Endothelial cell of umbilical vein (primary cell): Measurements from ENCODE around the gene AP5Z1. TPM values are rescaled to one million over a fixed set of nuclear protein-coding genes. Genes with fewer than 3 reads are reported as not detected.

Experiments used
- BruUV-seq: library from RNA; stranded (reverse); fragments of 400-500 nt; replicated peaks from 2 replicates; lab custom pipeline; 2021; lab: Mats Ljungman, UMichigan
- CTCF ChIA-PET: fragments of 300-600, 350-600 bp; sonication (Branson Sonifier 250); formaldehyde crosslinking; loops from one replicate; lab custom pipeline; 2021; ENCODE audit warnings: antibody characterized with exemption, inconsistent platforms; lab: Charles Lee
- POLR2A ChIA-PET: fragments of 300-600, 350-600 bp; sonication (Branson Sonifier 250); formaldehyde crosslinking; loops from one replicate; lab custom pipeline; 2021; ENCODE audit warnings: antibody characterized with exemption, inconsistent platforms; lab: Charles Lee
- DNase-seq: peaks from one replicate; pipeline ENCODE4 v3.0.0-alpha.2; 2011; ENCODE audit warnings: low read depth, low spot score
- FAIRE-seq: peaks from 2 replicates; lab custom pipeline; 2011; peaks lifted over from hg19 to GRCh38; lab: Jason Lieb, UNC
- H2AFZ ChIP-seq: 2 replicates; pipeline ENCODE4 v1.6.0; 2012; ENCODE audit warnings: low read depth, low read length, control low read depth, inconsistent platforms
- H3K27ac ChIP-seq: 2 replicates; pipeline ENCODE4 v1.5.1; 2011; ENCODE audit warnings: low read depth, mild to moderate bottlenecking, control low read depth, low read length, moderate library complexity; ENCODE audit not compliant: insufficient read depth
- H3K27me3 ChIP-seq, 2 experiments: 2 replicates each; pipeline versions ENCODE4 v1.6.0 to v1.6.1; 2011; ENCODE audit warnings: low read length in 2 of 2, mixed read lengths in 1 of 2; ENCODE audit not compliant: control insufficient read depth in 2 of 2, insufficient read depth in 2 of 2
- H3K36me3 ChIP-seq, 2 experiments: 2 replicates in 1 of 2; 3 replicates in 1 of 2; pipeline ENCODE4 v1.5.1; 2011; ENCODE audit warnings: low read length in 2 of 2, mild to moderate bottlenecking in 1 of 2, moderate library complexity in 1 of 2; ENCODE audit not compliant: control insufficient read depth in 2 of 2, insufficient read depth in 2 of 2; ENCODE audit errors: extremely low read depth in 1 of 2
- H3K4me1 ChIP-seq: 3 replicates; pipeline ENCODE4 v1.5.1; 2011; ENCODE audit warnings: mild to moderate bottlenecking, low read length; ENCODE audit not compliant: control insufficient read depth, insufficient read depth; ENCODE audit errors: extremely low read depth
- H3K4me2 ChIP-seq: 2 replicates; pipeline ENCODE4 v1.6.1; 2011; ENCODE audit warnings: low read length, control low read depth, mixed read lengths; ENCODE audit not compliant: insufficient read depth
- H3K4me3 ChIP-seq, 3 experiments: fragments of 200-600 bp in 1 of 3; sonication (generic), shearing (Covaris generic) in 1 of 3; replicated peaks in 1 of 3; 2 replicates each; pipeline ENCODE4 v1.5.1; 2011 to 2016; ENCODE audit warnings: control low read depth in 3 of 3, low read length in 3 of 3, mild to moderate bottlenecking in 2 of 3, inconsistent platforms in 1 of 3, low read depth in 1 of 3, moderate library complexity in 1 of 3; ENCODE audit not compliant: insufficient read depth in 1 of 3
- H3K79me2 ChIP-seq: 2 replicates; pipeline ENCODE4 v1.6.0; 2012; ENCODE audit warnings: low read length, inconsistent platforms; ENCODE audit not compliant: control insufficient read depth, insufficient read depth
- H3K9ac ChIP-seq: replicated peaks from 2 replicates; pipeline ENCODE3; 2011; ENCODE audit warnings: low read length, control low read depth; ENCODE audit not compliant: insufficient read depth; ENCODE audit errors: extremely low read depth
- H3K9me1 ChIP-seq: replicated peaks from 3 replicates; pipeline ENCODE4 v1.6.0; 2011; ENCODE audit warnings: mild to moderate bottlenecking, low read length; ENCODE audit not compliant: control insufficient read depth, insufficient read depth; ENCODE audit errors: extremely low read depth
- H3K9me3 ChIP-seq: replicated peaks from 2 replicates; pipeline ENCODE4 v1.5.1; 2012; ENCODE audit warnings: low read length, inconsistent platforms; ENCODE audit not compliant: control insufficient read depth, insufficient read depth
- H4K20me1 ChIP-seq: replicated peaks from 2 replicates; pipeline ENCODE3; 2011; ENCODE audit warnings: mild to moderate bottlenecking, low read length; ENCODE audit not compliant: control insufficient read depth, insufficient read depth; ENCODE audit errors: extremely low read depth
- CTCF ChIP-seq, 2 donors: IDR thresholded peaks; 1 replicate in 1 of 2; 2 replicates in 1 of 2; pipeline ENCODE4 v1.5.1; 2011; ENCODE audit warnings: low read length in 2 of 2, mild to moderate bottlenecking in 2 of 2, moderate library complexity in 2 of 2, control low read depth in 1 of 2, inconsistent platforms in 1 of 2, low read depth in 1 of 2; ENCODE audit not compliant: insufficient read depth in 1 of 2; ENCODE audit errors: extremely low read depth in 1 of 2
- EZH2 ChIP-seq: IDR thresholded peaks from 2 replicates; pipeline ENCODE4 v1.6.1; 2012; ENCODE audit warnings: borderline replicate concordance, low read depth, mild to moderate bottlenecking, moderate library complexity, low read length, inconsistent platforms; ENCODE audit not compliant: severe bottlenecking
- FOS ChIP-seq: IDR thresholded peaks from 2 replicates; pipeline ENCODE4 v1.6.1; 2011; ENCODE audit warnings: mild to moderate bottlenecking, low read length, moderate library complexity, borderline replicate concordance; ENCODE audit not compliant: insufficient read depth
- GATA2 ChIP-seq: IDR thresholded peaks from 2 replicates; pipeline ENCODE4 v1.7.0; 2011; ENCODE audit warnings: low read depth, mild to moderate bottlenecking, moderate library complexity, mixed read lengths, low read length; ENCODE audit not compliant: insufficient read length, insufficient read depth
- JUN ChIP-seq: IDR thresholded peaks from 2 replicates; pipeline ENCODE4 v1.6.1; 2011; ENCODE audit warnings: borderline replicate concordance, low read depth; ENCODE audit not compliant: insufficient read length, insufficient read depth
- MAX ChIP-seq: IDR thresholded peaks from 2 replicates; pipeline ENCODE4 v1.6.1; 2011; ENCODE audit not compliant: insufficient read depth, insufficient read length
- MYC ChIP-seq: IDR thresholded peaks from one replicate; pipeline ENCODE4 v1.6.1; 2011; ENCODE audit warnings: mild to moderate bottlenecking, low read depth, low read length
- POLR2A ChIP-seq: IDR thresholded peaks from 2 replicates; pipeline ENCODE4 v1.6.1; 2012; ENCODE audit warnings: low read depth, mild to moderate bottlenecking, control low read depth, low read length
- POLR2AphosphoS5 ChIP-seq: IDR thresholded peaks from 2 replicates; pipeline ENCODE4 v1.6.1; 2012; ENCODE audit warnings: low read depth, mild to moderate bottlenecking, control low read depth, low read length, moderate library complexity; ENCODE audit not compliant: insufficient read depth
- dilution Hi-C: fragments of 300-500 bp; cut with MboI; formaldehyde crosslinking; loops from one replicate; pipeline ENCODE4 v1.15.0; 2019; ENCODE audit warnings: low sequenced_read_pairs; ENCODE audit not compliant: extremely low pct_ligation_motif_present
- intact Hi-C: fragments of 100-400 bp; cut with micrococcal nuclease; formaldehyde crosslinking; loops from one replicate; pipeline ENCODE4 v1.10.0; 2022
- polyA plus RNA-seq, 4 experiments: library from polyadenylated mRNA; depleted of rRNA in 3 of 4; stranded (reverse) in 3 of 4; unstranded in 1 of 4; fragments of >200 nt; gene quantifications; 2 replicates each; pipeline versions ENCODE4 v1.2.1 to v1.2.3, GENCODE V29; 2011 to 2012; ENCODE audit warnings: missing spikeins in 1 of 4
- total RNA-seq: library from RNA; stranded (reverse); gene quantifications from 2 replicates; pipeline ENCODE4 v1.2.3, GENCODE V29; 2021

AP5Z1 gene
- total and polyA plus RNA-seq, 2 donors (not counting 3 experiments of a cell fraction or from before 2014, with no cell fraction given): 53.7 to 58.9 TPM

- dilution Hi-C loops (no loop called here), intact Hi-C loops (no loop called here)
- DNase-seq (no peak), FAIRE-seq (no peak)
- no peaks in the 10 kb centered on the region for H3K27me3 ChIP-seq
- ChIA-PET CTCF (no interaction called here), POLR2A (no interaction called here)
- no peak overlapping the region for H3K4me2 ChIP-seq
- no peaks in the 10 kb centered on the region for H4K20me1 ChIP-seq
- no peak overlapping the region for H3K4me3 ChIP-seq
- H3K27ac ChIP-seq: no peak overlapping the region
- H3K4me1 ChIP-seq: peaks cover 8% of the 10 kb centered on the region
- peaks cover 2% of the 10 kb centered on the region for H3K79me2 ChIP-seq
- H3K9me3 ChIP-seq: no peaks in the 10 kb centered on the region
- BruUV-seq: no TSS peak
- no peaks in the 10 kb centered on the region for H3K9me1 ChIP-seq
- H3K9ac ChIP-seq: no peak overlapping the region
- peaks cover 15 to 32% of the 10 kb centered on the region in 2 experiments for H3K36me3 ChIP-seq
- TF ChIP-seq POLR2AphosphoS5 (no peak), CTCF (IDR thresholded peaks at IDR 0.05; ENCODE audit: extremely low read depth in 1 of 2, insufficient read depth in 1 of 2, low read depth in 1 of 2, low read length in 2 of 2) (peak in 1 of 2 donors; percentile 29)
- no peak overlapping the region for H2AFZ ChIP-seq
Measured at GRCh38 chr7:4765776-4766490, 9.5 kb upstream of the AP5Z1 start.

- Histone ChIP-seq H3K4me2 (no peak overlapping the region), H3K9me1 (no peaks in the 10 kb centered on the region), H3K9me3 (no peaks in the 10 kb centered on the region), H3K9ac (no peak overlapping the region), H3K36me3 (peaks cover 15 to 24% of the 10 kb centered on the region in 2 experiments), H3K4me1 (peaks cover 8% of the 10 kb centered on the region), H3K27ac (no peak overlapping the region), H3K27me3 (no peaks in the 10 kb centered on the region), H3K4me3 (no peak overlapping the region), H3K79me2 (peaks cover 2% of the 10 kb centered on the region), H4K20me1 (no peaks in the 10 kb centered on the region), H2AFZ (no peak overlapping the region)
- FAIRE-seq (no peak), DNase-seq (no peak)
- CTCF ChIA-PET: no interaction called here
- TF ChIP-seq MYC (no peak), CTCF (IDR thresholded peaks at IDR 0.05; ENCODE audit: extremely low read depth in 1 of 2, insufficient read depth in 1 of 2, low read depth in 1 of 2, low read length in 2 of 2) (no peak), POLR2A (no peak), GATA2 (no peak), FOS (no peak), JUN (no peak), POLR2AphosphoS5 (no peak), MAX (no peak), EZH2 (no peak)
- POLR2A ChIA-PET: no interaction called here
- dilution Hi-C loops: no loop called here
- intact Hi-C loops: no loop called here
- no TSS peak for BruUV-seq
Measured at GRCh38 chr7:4766666-4767519, 8.5 kb upstream of the AP5Z1 start.
